Trophoblast cell (in vitro differentiated cells and primary cell): ENCODE results near the gene ME3.

Source experiments
- DNase-seq, 2 donors: peaks; one replicate each; pipeline ENCODE4 v3.0.0-alpha.2; 2016
- H2AFZ ChIP-seq: 2 replicates; pipeline ENCODE4 v1.6.1; 2013; ENCODE audit warnings: low read length, moderate library complexity, mild to moderate bottlenecking; ENCODE audit not compliant: insufficient read depth, poor library complexity
- H2AK5ac ChIP-seq: 2 replicates; pipeline ENCODE4 v1.6.1; 2013; ENCODE audit warnings: mild to moderate bottlenecking, low read length
- H2BK120ac ChIP-seq: 2 replicates; pipeline ENCODE4 v1.6.1; 2013; ENCODE audit warnings: low read length, mild to moderate bottlenecking, moderate library complexity; ENCODE audit not compliant: insufficient read depth, poor library complexity
- H2BK12ac ChIP-seq: 2 replicates; pipeline ENCODE4 v1.6.1; 2013; ENCODE audit warnings: mild to moderate bottlenecking, low read length, moderate library complexity
- H2BK5ac ChIP-seq: 2 replicates; pipeline ENCODE4 v1.6.1; 2013; ENCODE audit warnings: low read length, low read depth, moderate library complexity, mild to moderate bottlenecking; ENCODE audit not compliant: poor library complexity
- H3K14ac ChIP-seq: 2 replicates; pipeline ENCODE4 v1.6.1; 2013; ENCODE audit warnings: mild to moderate bottlenecking, low read length
- H3K18ac ChIP-seq: 2 replicates; pipeline ENCODE4 v1.6.1; 2013; ENCODE audit warnings: mild to moderate bottlenecking, low read length
- H3K23ac ChIP-seq: 2 replicates; pipeline ENCODE4 v1.6.1; 2013; ENCODE audit warnings: low read length
- H3K27ac ChIP-seq: 2 replicates; pipeline ENCODE4 v1.5.1; 2013; ENCODE audit warnings: low read depth, mild to moderate bottlenecking, inconsistent platforms, low read length, moderate library complexity
- H3K27me3 ChIP-seq: 2 replicates; pipeline ENCODE4 v1.6.1; 2013; ENCODE audit warnings: inconsistent platforms, mild to moderate bottlenecking, low read length, moderate library complexity; ENCODE audit not compliant: insufficient read depth
- H3K36me3 ChIP-seq, 2 experiments: 1 replicate in 1 of 2; 2 replicates in 1 of 2; pipeline ENCODE4 v1.6.1; 2013; ENCODE audit warnings: low read length in 2 of 2, mild to moderate bottlenecking in 2 of 2, moderate library complexity in 1 of 2; ENCODE audit not compliant: insufficient read depth in 2 of 2, control insufficient read depth in 1 of 2
- H3K4ac ChIP-seq: 2 replicates; pipeline ENCODE4 v1.6.1; 2013; ENCODE audit warnings: low read depth, mild to moderate bottlenecking, low read length, moderate library complexity
- H3K4me1 ChIP-seq, 2 experiments: 1 replicate in 1 of 2; 2 replicates in 1 of 2; pipeline ENCODE4 v1.6.1; 2013; ENCODE audit warnings: low read length in 2 of 2, mild to moderate bottlenecking in 2 of 2, moderate library complexity in 1 of 2; ENCODE audit not compliant: insufficient read depth in 2 of 2, control insufficient read depth in 1 of 2
- H3K4me2 ChIP-seq: 2 replicates; pipeline ENCODE4 v1.6.1; 2013; ENCODE audit warnings: inconsistent platforms, mild to moderate bottlenecking, low read length, moderate library complexity
- H3K4me3 ChIP-seq: 2 replicates; pipeline ENCODE4 v1.5.1; 2013; ENCODE audit warnings: mild to moderate bottlenecking, low read depth, low read length, inconsistent platforms
- H3K79me1 ChIP-seq: one replicate; pipeline ENCODE4 v1.6.1; 2013; ENCODE audit warnings: low read length
- H3K79me2 ChIP-seq: 2 replicates; pipeline ENCODE4 v1.6.1; 2013; ENCODE audit warnings: low read length, mild to moderate bottlenecking; ENCODE audit not compliant: control insufficient read depth, insufficient read depth, poor library complexity
- H3K9ac ChIP-seq: 2 replicates; pipeline ENCODE4 v1.6.1; 2013; ENCODE audit warnings: mild to moderate bottlenecking, low read length
- H3K9me3 ChIP-seq: 2 replicates; pipeline ENCODE4 v1.6.1; 2013; ENCODE audit warnings: low read depth, mild to moderate bottlenecking, control low read depth, inconsistent platforms, low read length; ENCODE audit not compliant: insufficient read depth
- H4K12ac ChIP-seq: 2 replicates; pipeline ENCODE4 v1.6.1; 2013; ENCODE audit warnings: low read depth, mild to moderate bottlenecking, low read length, moderate library complexity
- H4K8ac ChIP-seq: 2 replicates; pipeline ENCODE4 v1.6.1; 2013; ENCODE audit warnings: low read depth, mild to moderate bottlenecking, low read length, moderate library complexity
- H4K91ac ChIP-seq: one replicate; pipeline ENCODE4 v1.6.1; 2013; ENCODE audit warnings: low read depth, mild to moderate bottlenecking, low read length, moderate library complexity
- WGBS: extraction: QIAGEN DNeasy Blood & Tissue Kit; methylation state at CpG from one replicate; pipeline ENCODE4 v1.1.7; 2013; ENCODE audit warnings: missing lambda C conversion rate; ENCODE audit not compliant: insufficient read length, insufficient coverage; ENCODE audit errors: extremely low coverage; 5-methylcytosine and 5-hydroxymethylcytosine counted together

Gene ME3

DNA sequence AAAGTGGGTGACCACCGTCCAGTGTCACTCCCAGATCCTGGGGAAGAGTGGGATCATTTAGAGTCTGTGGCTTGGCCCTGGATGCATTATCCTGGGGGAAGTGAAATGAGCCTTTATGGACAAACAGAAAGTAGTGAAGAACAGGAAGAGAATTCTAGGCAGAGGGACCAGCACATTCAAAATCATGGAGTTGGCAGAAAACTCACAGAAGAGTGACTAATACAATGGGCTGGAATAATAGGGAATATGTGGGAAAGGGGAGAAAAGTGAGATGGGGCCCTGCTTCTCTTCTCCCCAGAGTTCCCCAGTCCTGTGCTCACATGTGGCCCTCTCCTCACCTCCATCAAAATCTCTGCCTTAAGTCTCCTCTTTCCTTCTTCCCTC lies 213.4 kb downstream of the ME3 start:
- no CpG with 5 or more reads among the region's 1 CpG for WGBS
- H2BK120ac ChIP-seq, result peak overlapping the region; percentile 78
- no peaks in the 10 kb centered on the region for H3K27me3 ChIP-seq

DNA sequence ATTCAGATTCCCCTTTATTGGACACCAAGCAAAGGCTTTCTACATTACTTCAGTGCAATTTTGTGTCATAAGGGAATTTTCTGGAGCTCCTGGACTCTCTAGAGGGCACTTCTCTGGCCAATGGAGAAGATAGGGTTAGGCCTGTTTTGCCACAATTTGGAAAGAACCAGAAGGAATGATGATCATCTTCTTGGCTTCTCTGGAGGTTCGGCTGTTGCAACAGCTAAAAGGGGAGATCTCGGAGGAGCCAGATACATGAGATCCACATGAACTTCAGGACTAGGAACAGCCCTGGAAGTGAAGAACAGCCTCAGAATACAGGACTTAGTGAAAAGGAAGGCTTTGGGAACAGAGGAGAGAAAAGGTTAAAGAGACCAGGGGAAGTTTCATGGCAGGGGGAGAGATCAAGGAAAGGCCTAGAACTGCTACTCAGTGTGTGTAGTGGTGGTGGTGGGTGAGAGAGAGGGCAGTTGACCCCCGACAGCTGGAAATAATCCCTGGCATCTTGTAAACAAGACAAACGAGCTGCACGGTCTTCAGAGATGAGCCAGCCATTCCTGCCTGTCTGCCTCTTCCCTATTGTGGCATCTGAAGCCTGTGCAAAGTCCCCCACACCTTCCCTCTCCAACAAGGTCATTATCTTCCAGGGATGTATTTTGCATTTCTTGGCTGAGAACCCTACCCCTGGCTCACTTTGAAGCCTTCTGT lies 214.0 kb downstream of the ME3 start:
- H3K4me2 ChIP-seq, result no peak overlapping the region
- WGBS, result no CpG with 5 or more reads among the region's 5 CpGs
- H4K91ac ChIP-seq, result peak overlapping the region; percentile 75
- H3K9ac ChIP-seq, result no peak overlapping the region
- no peak for DNase-seq
- peak overlapping the region; percentile 58 for H2BK5ac ChIP-seq
- peak overlapping the region; percentile 39 for H2AK5ac ChIP-seq
- H3K4me3 ChIP-seq, result no peak overlapping the region
- H2BK120ac ChIP-seq, result peak overlapping the region; percentile 78
- H4K8ac ChIP-seq, result peak overlapping the region; percentile 4
- peaks cover 18 to 19% of the 10 kb centered on the region in 2 experiments for H3K4me1 ChIP-seq
- peaks cover 42% of the 10 kb centered on the region for H3K79me1 ChIP-seq
- H3K79me2 ChIP-seq, result no peaks in the 10 kb centered on the region
- no peaks in the 10 kb centered on the region for H3K27me3 ChIP-seq
- H3K18ac ChIP-seq, result peak overlapping the region; percentile 19
- H2AFZ ChIP-seq, result peak overlapping the region; percentile 8
- H3K9me3 ChIP-seq, result peaks cover 3% of the 10 kb centered on the region
- H2BK12ac ChIP-seq, result peak overlapping the region; percentile 75
- no peak overlapping the region for H3K23ac ChIP-seq
- H3K27ac ChIP-seq, result no peak overlapping the region
- peak overlapping the region; percentile 47 for H3K4ac ChIP-seq
- H3K14ac ChIP-seq, result peak overlapping the region; percentile 59
- no peak overlapping the region for H4K12ac ChIP-seq
- H3K36me3 ChIP-seq, result no peaks in the 10 kb centered on the region

More for the DNA sequence above, 213.4 kb downstream of the ME3 start:
- peak overlapping the region; percentile 58 for H2BK5ac ChIP-seq
- no peak overlapping the region for H3K27ac ChIP-seq
- H2AFZ ChIP-seq, result peak overlapping the region; percentile 8
- H3K14ac ChIP-seq, result no peak overlapping the region
- H4K8ac ChIP-seq, result no peak overlapping the region
- no peak overlapping the region for H3K4me2 ChIP-seq
- DNase-seq, result no peak
- H3K4ac ChIP-seq, result no peak overlapping the region
- H2BK12ac ChIP-seq, result peak overlapping the region; percentile 75
- H3K9ac ChIP-seq, result no peak overlapping the region
- H4K12ac ChIP-seq, result no peak overlapping the region
- H3K4me1 ChIP-seq, result peaks cover 18 to 19% of the 10 kb centered on the region in 2 experiments
- peak overlapping the region; percentile 19 for H3K18ac ChIP-seq
- peaks cover 3% of the 10 kb centered on the region for H3K9me3 ChIP-seq
- peaks cover 42% of the 10 kb centered on the region for H3K79me1 ChIP-seq
- peak overlapping the region; percentile 75 for H4K91ac ChIP-seq
- no peak overlapping the region for H3K4me3 ChIP-seq
- no peaks in the 10 kb centered on the region for H3K36me3 ChIP-seq
- peak overlapping the region; percentile 60 for H2AK5ac ChIP-seq
- no peak overlapping the region for H3K23ac ChIP-seq
- H3K79me2 ChIP-seq, result no peaks in the 10 kb centered on the region

DNA sequence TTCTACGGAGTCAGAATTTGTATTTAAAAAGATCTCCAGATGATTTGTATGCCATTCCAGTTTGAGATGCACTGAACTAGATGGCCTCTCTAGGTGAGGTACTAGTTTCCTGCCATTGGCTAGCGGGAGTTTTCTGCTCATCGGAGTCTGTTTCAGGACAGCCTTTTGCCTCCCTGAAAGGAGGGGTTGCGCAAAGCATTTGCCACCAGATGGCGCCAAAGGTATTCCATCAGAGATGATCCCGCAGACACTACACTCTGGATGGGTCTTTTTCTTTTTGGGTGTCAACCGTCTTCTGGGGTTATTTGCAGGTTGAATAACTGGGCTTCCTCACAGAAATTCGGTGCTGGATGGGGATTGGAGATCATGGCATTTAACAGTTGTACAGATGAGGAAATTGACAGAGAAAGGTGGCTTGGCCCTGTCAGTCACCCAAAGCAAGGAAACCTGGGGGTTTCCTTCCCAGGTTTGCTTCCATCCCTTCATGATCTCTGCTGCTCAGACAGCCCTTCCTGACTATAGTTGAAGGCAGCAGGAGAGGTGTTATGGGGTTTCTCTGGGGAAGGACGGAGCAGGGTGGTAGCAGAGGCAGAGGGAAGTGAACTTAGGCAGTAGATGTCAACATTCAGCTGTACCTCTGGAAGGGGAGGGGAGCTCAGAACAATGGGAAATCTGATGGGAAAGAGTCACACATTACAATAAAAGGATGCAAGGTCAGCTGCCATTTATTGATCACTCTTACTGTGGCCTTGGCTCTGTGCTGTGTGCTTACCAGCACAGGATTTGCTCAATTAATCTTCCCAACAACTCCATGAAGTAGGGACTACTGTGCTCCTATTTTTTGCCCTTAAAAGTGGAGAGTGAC lies 216.1 kb downstream of the ME3 start:
- no peaks in the 10 kb centered on the region for H3K36me3 ChIP-seq
- H3K9me3 ChIP-seq, result no peaks in the 10 kb centered on the region
- no CpG with 5 or more reads among the region's 9 CpGs for WGBS
- H2AFZ ChIP-seq, result no peak overlapping the region
- H3K4ac ChIP-seq, result peak overlapping the region; percentile 56
- no peaks in the 10 kb centered on the region for H3K79me2 ChIP-seq
- peak; percentile 65 to 94 for DNase-seq
- peaks cover 18 to 19% of the 10 kb centered on the region in 2 experiments for H3K4me1 ChIP-seq
- peak overlapping the region; percentile 80 for H2BK5ac ChIP-seq
- peak overlapping the region; percentile 82 for H4K91ac ChIP-seq
- peak overlapping the region; percentile 49 for H2BK120ac ChIP-seq
- no peak overlapping the region for H3K4me3 ChIP-seq
- no peak overlapping the region for H3K4me2 ChIP-seq
- H3K18ac ChIP-seq, result peak overlapping the region; percentile 82
- peak overlapping the region; percentile 24 for H4K8ac ChIP-seq
- no peaks in the 10 kb centered on the region for H3K27me3 ChIP-seq
- H2BK12ac ChIP-seq, result peak overlapping the region; percentile 82
- H3K14ac ChIP-seq, result peak overlapping the region; percentile 33
- H3K9ac ChIP-seq, result no peak overlapping the region
- no peak overlapping the region for H4K12ac ChIP-seq
- H3K27ac ChIP-seq, result no peak overlapping the region
- peak overlapping the region; percentile 78 for H2AK5ac ChIP-seq
- H3K79me1 ChIP-seq, result peaks cover 39% of the 10 kb centered on the region
- H3K23ac ChIP-seq, result no peak overlapping the region

DNA sequence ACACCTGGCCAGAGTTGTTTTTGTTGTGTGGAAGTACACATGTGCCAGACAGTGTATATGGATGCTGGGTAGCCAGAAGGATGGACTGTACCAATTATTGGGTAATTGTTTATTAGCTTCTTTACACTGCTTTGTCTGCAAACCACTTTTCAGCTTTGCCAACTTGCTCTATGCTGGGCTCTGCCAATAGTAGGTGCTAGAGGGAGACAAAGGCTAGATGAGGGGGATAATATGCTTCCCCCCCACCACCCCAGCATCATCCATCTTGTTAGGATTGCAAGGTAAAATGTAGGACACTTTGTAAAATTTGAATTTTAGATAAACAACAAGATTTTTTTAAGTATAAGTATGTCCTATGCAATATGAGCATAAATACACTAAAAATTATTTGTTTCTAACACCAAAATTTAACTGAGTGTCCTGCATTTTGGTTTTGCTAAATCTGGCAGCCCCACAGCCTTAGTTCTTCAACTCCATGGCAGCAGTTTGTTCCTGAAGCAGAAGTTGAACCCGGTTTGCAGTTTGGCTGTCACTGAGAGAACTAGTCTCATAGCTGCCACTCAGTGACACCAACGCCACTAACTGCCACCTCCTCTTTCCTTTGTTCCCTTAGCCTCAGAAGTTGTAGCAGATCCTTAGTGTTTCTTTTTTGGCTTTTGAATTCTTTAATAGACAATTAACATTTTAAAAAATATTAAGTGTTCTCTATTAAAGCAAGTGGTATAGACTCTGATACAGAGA lies 219.0 kb downstream of the ME3 start:
- Histone ChIP-seq H2BK12ac (no peak overlapping the region), H4K8ac (no peak overlapping the region), H2BK120ac (no peak overlapping the region), H4K91ac (no peak overlapping the region), H2BK5ac (no peak overlapping the region), H3K9ac (no peak overlapping the region), H3K4me2 (no peak overlapping the region), H4K12ac (no peak overlapping the region), H3K27ac (no peak overlapping the region), H3K18ac (no peak overlapping the region), H3K14ac (no peak overlapping the region), H2AK5ac (no peak overlapping the region), H3K4me1 (peaks cover 4 to 8% of the 10 kb centered on the region in 2 experiments), H3K9me3 (no peaks in the 10 kb centered on the region), H3K4me3 (no peak overlapping the region), H3K4ac (no peak overlapping the region), H3K27me3 (no peaks in the 10 kb centered on the region), H3K79me2 (no peaks in the 10 kb centered on the region), H2AFZ (no peak overlapping the region), H3K36me3 (no peaks in the 10 kb centered on the region), H3K79me1 (peaks cover 19% of the 10 kb centered on the region), H3K23ac (no peak overlapping the region)
- no CpG with 5 or more reads among the region's 2 CpGs for WGBS
- DNase-seq, result no peak
